CD4-positive, alpha-beta memory T cell (primary cell): ENCODE data around the gene CARNS1. TPM values are rescaled to one million over a fixed set of nuclear protein-coding genes. Genes with fewer than 3 reads are reported as not detected.

Source experiments
- CTCF ChIA-PET: fragments of 350-600 bp; sonication (Branson Sonifier 250); formaldehyde crosslinking; loops from one replicate; lab custom pipeline; 2021; ENCODE audit warnings: inconsistent platforms; ENCODE audit not compliant: partially characterized antibody; lab: Charles Lee
- POLR2A ChIA-PET: fragments of 350-600 bp; sonication (Branson Sonifier 250); formaldehyde crosslinking; loops from one replicate; lab custom pipeline; 2021; ENCODE audit not compliant: partially characterized antibody; lab: Charles Lee
- DNase-seq, 5 donors: peaks; one replicate each; pipeline versions ENCODE4 v3.0.0 to v3.0.0-alpha.2; 2020 to 2022; ENCODE audit warnings: mixed read lengths in 1 of 5
- H3K27ac ChIP-seq: one replicate; pipeline ENCODE4 v1.7.0; 2013; ENCODE audit warnings: low read depth, low read length
- H3K27me3 ChIP-seq: 2 replicates; pipeline ENCODE4 v1.7.0; 2013; ENCODE audit warnings: mild to moderate bottlenecking, low read length, moderate library complexity; ENCODE audit not compliant: insufficient read depth
- H3K36me3 ChIP-seq: 2 replicates; pipeline ENCODE4 v1.7.0; 2013; ENCODE audit warnings: mild to moderate bottlenecking, low read length, moderate library complexity; ENCODE audit not compliant: insufficient read depth
- H3K4me1 ChIP-seq: 2 replicates; pipeline ENCODE4 v1.7.0; 2013; ENCODE audit warnings: mild to moderate bottlenecking, low read length, moderate library complexity; ENCODE audit not compliant: insufficient read depth
- H3K4me3 ChIP-seq, 2 donors: one replicate each; pipeline ENCODE4 v1.7.0; 2013; ENCODE audit warnings: low read length in 2 of 2, mild to moderate bottlenecking in 1 of 2
- H3K9me3 ChIP-seq, 2 donors: one replicate each; pipeline ENCODE4 v1.7.0; 2013; ENCODE audit warnings: low read length in 2 of 2, control low read depth in 1 of 2; ENCODE audit not compliant: control insufficient read depth in 1 of 2
- H3K27ac Mint-ChIP-seq, 7 donors: one replicate each; pipeline ENCODE4 v1.8.0; 2020 to 2021; ENCODE audit warnings: mixed read lengths in 7 of 7, mild to moderate bottlenecking in 6 of 7, inconsistent platforms in 3 of 7, moderate library complexity in 3 of 7
- H3K27me3 Mint-ChIP-seq, 2 donors: one replicate each; pipeline ENCODE4 v1.8.0; 2020 to 2021; ENCODE audit warnings: mixed read lengths in 2 of 2
- H3K36me3 Mint-ChIP-seq, 2 donors: one replicate each; pipeline ENCODE4 v1.8.0; 2020 to 2021; ENCODE audit warnings: mixed read lengths in 2 of 2, inconsistent platforms in 1 of 2, mild to moderate bottlenecking in 1 of 2
- H3K4me1 Mint-ChIP-seq, 4 donors: one replicate each; pipeline ENCODE4 v1.8.0; 2020 to 2021; ENCODE audit warnings: mixed read lengths in 4 of 4, mild to moderate bottlenecking in 1 of 4
- H3K4me3 Mint-ChIP-seq, 8 donors: one replicate each; pipeline ENCODE4 v1.8.0; 2020 to 2021; ENCODE audit warnings: mixed read lengths in 8 of 8, mild to moderate bottlenecking in 7 of 8, moderate library complexity in 6 of 8, inconsistent platforms in 3 of 8
- H3K9me3 Mint-ChIP-seq, 8 donors: one replicate each; pipeline ENCODE4 v1.8.0; 2020 to 2021; ENCODE audit warnings: mixed read lengths in 8 of 8, mild to moderate bottlenecking in 5 of 8, inconsistent platforms in 3 of 8, moderate library complexity in 1 of 8
- intact Hi-C: fragments of 100-400 bp; cut with micrococcal nuclease; formaldehyde crosslinking; loops from one replicate; pipeline ENCODE4 v1.15.1; 2023
- polyA plus RNA-seq, 2 donors: library from polyadenylated mRNA; unstranded; fragments of 300-500 nt; fragmentation: Illumina TruSeq; gene quantifications; one replicate each; pipeline ENCODE4 v1.2.3, GENCODE V29; 2021
- total RNA-seq, 2 experiments: library from RNA; stranded (reverse); gene quantifications; one replicate each; pipeline ENCODE4 v1.2.3, GENCODE V29; 2021

CARNS1 gene
- total and polyA plus RNA-seq, 4 experiments from 2014 or later = 0.45 to 3.3 (median 1.6) TPM

DNA sequence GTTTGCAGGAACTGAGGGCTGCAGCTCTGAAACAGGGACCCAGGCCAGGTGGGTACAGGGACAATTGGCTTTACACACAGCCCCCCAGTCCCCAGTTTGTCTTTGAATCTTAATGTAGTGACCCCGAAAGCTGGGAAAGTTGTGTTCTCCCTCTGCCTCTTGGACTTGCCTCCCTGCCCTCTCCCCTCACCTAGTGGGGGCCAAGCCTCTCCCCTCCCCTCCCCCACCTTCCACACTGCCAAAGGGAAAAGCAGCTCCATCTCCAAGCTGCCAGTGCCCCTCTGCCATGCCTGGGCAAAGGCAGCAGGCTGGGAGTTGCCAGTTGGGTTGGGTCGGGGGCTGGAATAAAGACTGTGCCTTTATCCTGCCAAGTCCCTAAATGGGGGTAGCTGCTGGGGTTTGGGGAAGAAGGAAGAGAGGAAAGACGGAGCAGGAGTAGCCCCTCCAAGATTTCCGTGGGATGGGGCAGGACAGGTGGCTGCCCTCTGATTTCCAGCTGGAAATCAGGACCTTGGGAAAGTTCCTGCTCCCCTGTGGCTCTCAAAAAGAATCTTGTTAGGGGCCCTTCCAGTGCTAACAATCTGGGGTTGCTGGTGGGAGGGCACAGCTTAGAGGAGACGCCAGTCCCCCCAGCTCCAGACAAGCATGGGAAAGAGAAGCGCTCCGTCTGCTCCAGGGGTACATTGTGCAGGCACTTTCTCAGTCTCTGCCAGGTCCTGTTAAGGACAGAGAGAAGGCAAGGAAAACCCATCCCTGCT is 39.2 kb upstream of the CARNS1 start:
- no peaks in the 10 kb centered on the region for H3K27me3 ChIP-seq
- no peaks in the 10 kb centered on the region for H3K9me3 ChIP-seq
- peak in 1 of 5 donors; percentile 9 for DNase-seq
- H3K36me3 Mint-ChIP-seq = peaks cover 0 to 9% of the 10 kb centered on the region in 2 donors
- peak overlapping the region in 1 of 8 donors; percentile 61 for H3K4me3 Mint-ChIP-seq
- POLR2A ChIA-PET = interaction anchor here (0.8 to 19.7 kb wide), 7 partner anchors 15 to 136 kb away, joined by 3 to 449 read pairs (median 5); partner anchors contain the start of genes POLD4 and RAD9A
- H3K36me3 ChIP-seq = no peaks in the 10 kb centered on the region
- H3K27ac ChIP-seq = no peak overlapping the region
- CTCF ChIA-PET = interaction anchor here (1.1 to 24.8 kb wide), 4 partner anchors 10 to 30 kb away, joined by 4 to 1065 read pairs (median 70); partner anchors contain the start of genes POLD4 and PPP1CA
- H3K9me3 Mint-ChIP-seq = peaks cover 0 to 2% (median 0%) of the 10 kb centered on the region in 8 donors
- peaks cover 20 to 46% (median 24%) of the 10 kb centered on the region in 4 donors for H3K4me1 Mint-ChIP-seq
- H3K4me1 ChIP-seq = peaks cover 32% of the 10 kb centered on the region
- no peak overlapping the region for H3K4me3 ChIP-seq
- intact Hi-C loops = no loop called here
- H3K27ac Mint-ChIP-seq = peak overlapping the region in 6 of 7 donors; percentile 30 to 89 (median 48)
- peaks cover 4% of the 10 kb centered on the region in 2 donors for H3K27me3 Mint-ChIP-seq

DNA sequence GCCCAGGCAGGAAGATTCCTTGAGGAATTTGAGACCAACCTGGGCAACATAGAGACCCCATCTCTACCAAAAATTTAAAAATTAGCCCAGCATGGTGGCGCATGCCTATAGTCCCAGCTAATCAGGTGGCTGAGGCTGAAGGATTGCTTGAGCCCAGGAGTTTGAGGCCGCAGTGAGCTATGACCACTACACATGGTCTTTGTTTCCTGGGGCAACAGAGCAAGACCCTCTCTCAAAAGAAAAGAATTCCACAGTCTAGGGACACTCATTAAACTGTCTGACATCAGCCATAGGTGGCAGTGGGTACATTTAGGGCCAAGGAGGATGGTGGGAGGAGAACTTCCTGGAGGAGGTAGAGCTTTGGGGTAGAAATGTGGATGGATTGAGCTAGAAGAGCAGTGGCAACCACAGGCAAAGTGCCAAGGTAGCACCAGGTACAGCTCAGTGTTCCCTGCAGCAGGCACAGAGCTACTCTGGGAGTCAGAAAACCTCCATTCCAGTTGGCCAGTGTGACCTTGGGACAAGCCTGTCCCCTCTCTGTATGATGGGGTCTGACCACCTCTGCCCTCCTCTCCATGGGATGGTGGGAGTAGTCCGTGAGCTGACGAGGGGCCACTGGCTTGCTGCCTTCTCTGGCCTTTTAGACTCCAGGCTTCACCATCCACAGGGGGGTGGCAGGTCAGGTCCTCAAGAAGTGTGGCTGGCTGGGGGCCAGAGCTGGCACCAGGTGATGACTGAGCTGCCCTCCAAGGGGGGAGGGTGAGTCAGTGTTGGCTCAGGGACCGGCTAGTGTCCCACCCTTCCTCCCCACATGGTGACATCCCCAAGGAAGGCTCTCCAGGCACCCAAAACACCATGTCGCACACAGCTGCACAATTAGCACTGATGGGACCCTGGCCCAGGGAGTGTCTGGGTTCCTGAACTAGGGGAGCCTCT is 38.3 kb upstream of the CARNS1 start:
- H3K27ac ChIP-seq = no peak overlapping the region
- intact Hi-C loops = no loop called here
- POLR2A ChIA-PET = interaction anchor here (0.9 to 19.7 kb wide), 6 partner anchors 15 to 137 kb away, joined by 3 to 449 read pairs (median 4); partner anchors contain the start of gene POLD4
- H3K4me3 ChIP-seq = no peak overlapping the region
- CTCF ChIA-PET = interaction anchor here (0.8 to 24.8 kb wide), 5 partner anchors 9 to 31 kb away, joined by 4 to 1065 read pairs (median 9); partner anchors contain the start of genes POLD4 and PPP1CA
- H3K4me1 ChIP-seq = peaks cover 23% of the 10 kb centered on the region
- Mint-ChIP-seq H3K27ac (peak overlapping the region in 5 of 7 donors; percentile 13 to 84 (median 53)), H3K27me3 (peaks cover 3 to 4% of the 10 kb centered on the region in 2 donors), H3K4me3 (no peak overlapping the region), H3K36me3 (peaks cover 0 to 4% of the 10 kb centered on the region in 2 donors), H3K4me1 (peaks cover 13 to 37% (median 18%) of the 10 kb centered on the region in 4 donors), H3K9me3 (peaks cover 0 to 2% (median 0%) of the 10 kb centered on the region in 8 donors)
- no peaks in the 10 kb centered on the region for H3K27me3 ChIP-seq
- no peaks in the 10 kb centered on the region for H3K9me3 ChIP-seq
- DNase-seq = peak in 1 of 5 donors; percentile 15
- no peaks in the 10 kb centered on the region for H3K36me3 ChIP-seq

DNA sequence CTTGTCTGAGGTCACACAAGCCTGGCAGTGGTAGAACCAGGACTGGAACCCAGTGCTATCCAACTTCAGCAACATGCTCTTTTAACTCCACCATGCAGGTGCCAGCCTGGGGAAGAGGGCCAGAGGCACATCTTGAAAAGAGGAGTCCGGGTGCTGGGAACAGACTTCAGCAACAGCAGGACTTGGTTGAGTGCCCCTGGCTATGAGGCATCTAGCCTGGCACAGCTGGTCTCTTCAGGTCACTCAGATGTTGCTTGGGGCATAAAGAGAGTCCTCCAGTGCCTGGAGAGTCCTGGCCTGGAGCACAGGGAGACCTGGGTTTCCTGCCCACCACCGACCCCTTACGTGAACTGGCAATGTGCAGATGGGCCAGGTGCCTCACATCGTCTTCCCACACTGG is 36.9 kb upstream of the CARNS1 start:
- H3K27ac Mint-ChIP-seq = peak overlapping the region in 1 of 7 donors; percentile 59
- intact Hi-C loops = no loop called here
- POLR2A ChIA-PET = interaction anchor here (0.6 to 19.7 kb wide), 3 partner anchors 14 to 24 kb away, joined by 3 to 449 read pairs (median 4); partner anchors contain the start of genes POLD4 and PPP1CA
- Histone ChIP-seq H3K4me3 (no peak overlapping the region), H3K27ac (no peak overlapping the region), H3K4me1 (peaks cover 27% of the 10 kb centered on the region), H3K36me3 (no peaks in the 10 kb centered on the region), H3K27me3 (no peaks in the 10 kb centered on the region), H3K9me3 (no peaks in the 10 kb centered on the region)
- peaks cover 0 to 2% of the 10 kb centered on the region in 2 donors for H3K36me3 Mint-ChIP-seq
- CTCF ChIA-PET = interaction anchor here (12.8 to 24.8 kb wide), 2 partner anchors 21 to 33 kb away, joined by 132 to 1065 read pairs; partner anchors contain the start of gene POLD4
- peaks cover 0 to under 1% (median 0%) of the 10 kb centered on the region in 8 donors for H3K9me3 Mint-ChIP-seq
- H3K4me1 Mint-ChIP-seq = peaks cover 13 to 39% (median 21%) of the 10 kb centered on the region in 4 donors
- H3K27me3 Mint-ChIP-seq = peaks cover 3 to 4% of the 10 kb centered on the region in 2 donors
- no peak overlapping the region for H3K4me3 Mint-ChIP-seq
- DNase-seq = peak in 1 of 5 donors; percentile 13

DNA sequence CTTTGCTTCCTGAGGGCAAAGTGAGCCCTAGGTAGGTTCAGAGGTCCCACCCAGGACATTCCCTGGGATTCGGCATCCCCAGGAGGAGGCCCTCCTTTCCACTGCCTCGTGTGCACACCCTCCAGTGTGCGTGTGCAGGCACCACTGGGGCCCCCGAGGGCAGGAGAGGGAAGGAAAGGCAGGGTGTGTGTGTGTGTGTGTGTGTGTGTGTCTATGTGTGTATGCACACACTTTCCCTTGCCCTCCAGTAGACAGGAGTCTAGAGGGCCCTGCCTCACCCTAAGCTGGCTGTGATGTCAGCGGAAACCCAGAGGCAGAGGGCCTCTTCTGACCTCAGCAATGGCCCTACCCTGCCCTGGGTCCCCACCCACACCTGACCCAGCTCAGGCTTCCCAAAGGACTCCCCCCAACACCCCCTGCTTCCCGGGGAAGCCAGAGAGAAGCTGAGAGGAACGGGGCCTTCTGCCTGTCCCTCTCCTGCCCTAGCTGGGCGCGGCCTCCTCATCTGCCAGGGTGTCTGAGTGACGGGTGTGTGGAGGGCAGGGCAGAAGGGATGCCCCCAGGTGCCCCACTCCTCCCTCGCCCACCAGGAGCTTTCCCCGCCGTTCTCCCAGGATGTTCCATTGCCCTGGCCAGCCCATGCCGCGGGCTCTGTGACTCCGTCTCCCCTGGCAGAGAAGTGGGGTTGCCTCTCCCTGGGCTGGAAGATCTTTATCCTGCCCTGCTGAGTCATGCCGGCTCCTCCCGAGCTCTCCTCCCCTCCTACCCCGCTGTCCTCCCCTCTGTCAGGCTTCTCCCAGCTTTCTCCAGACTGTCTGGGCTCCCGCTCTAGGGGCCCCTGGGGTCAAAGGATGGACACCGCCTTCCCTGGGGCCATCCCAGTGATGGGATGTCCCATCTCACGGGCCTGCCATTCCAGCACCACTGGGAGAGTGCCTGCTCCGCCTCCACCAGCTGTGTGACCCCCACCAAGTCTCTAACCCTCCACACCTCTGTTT is 36.1 kb upstream of the CARNS1 start:
- peak in 1 of 5 donors; percentile 18 for DNase-seq
- peak overlapping the region in 2 of 7 donors; percentile 3 to 35 for H3K27ac Mint-ChIP-seq
- H3K9me3 Mint-ChIP-seq = no peaks in the 10 kb centered on the region
- Histone ChIP-seq H3K27ac (no peak overlapping the region), H3K27me3 (no peaks in the 10 kb centered on the region), H3K36me3 (no peaks in the 10 kb centered on the region), H3K4me1 (peaks cover 20% of the 10 kb centered on the region), H3K9me3 (no peaks in the 10 kb centered on the region), H3K4me3 (no peak overlapping the region)
- intact Hi-C loops = no loop called here
- H3K4me3 Mint-ChIP-seq = no peak overlapping the region
- H3K36me3 Mint-ChIP-seq = no peaks in the 10 kb centered on the region
- ChIA-PET POLR2A (interaction anchor here (1.1 to 19.7 kb wide), 2 partner anchors 22 to 25 kb away, joined by 4 to 449 read pairs; partner anchors contain the start of genes POLD4 and PPP1CA), CTCF (interaction anchor here (1.5 to 24.8 kb wide), 6 partner anchors 9 to 126 kb away, joined by 4 to 1065 read pairs (median 31); partner anchors contain the start of genes POLD4 and RAD9A)
- no peaks in the 10 kb centered on the region for H3K27me3 Mint-ChIP-seq
- H3K4me1 Mint-ChIP-seq = peaks cover 8 to 31% (median 16%) of the 10 kb centered on the region in 4 donors

DNA sequence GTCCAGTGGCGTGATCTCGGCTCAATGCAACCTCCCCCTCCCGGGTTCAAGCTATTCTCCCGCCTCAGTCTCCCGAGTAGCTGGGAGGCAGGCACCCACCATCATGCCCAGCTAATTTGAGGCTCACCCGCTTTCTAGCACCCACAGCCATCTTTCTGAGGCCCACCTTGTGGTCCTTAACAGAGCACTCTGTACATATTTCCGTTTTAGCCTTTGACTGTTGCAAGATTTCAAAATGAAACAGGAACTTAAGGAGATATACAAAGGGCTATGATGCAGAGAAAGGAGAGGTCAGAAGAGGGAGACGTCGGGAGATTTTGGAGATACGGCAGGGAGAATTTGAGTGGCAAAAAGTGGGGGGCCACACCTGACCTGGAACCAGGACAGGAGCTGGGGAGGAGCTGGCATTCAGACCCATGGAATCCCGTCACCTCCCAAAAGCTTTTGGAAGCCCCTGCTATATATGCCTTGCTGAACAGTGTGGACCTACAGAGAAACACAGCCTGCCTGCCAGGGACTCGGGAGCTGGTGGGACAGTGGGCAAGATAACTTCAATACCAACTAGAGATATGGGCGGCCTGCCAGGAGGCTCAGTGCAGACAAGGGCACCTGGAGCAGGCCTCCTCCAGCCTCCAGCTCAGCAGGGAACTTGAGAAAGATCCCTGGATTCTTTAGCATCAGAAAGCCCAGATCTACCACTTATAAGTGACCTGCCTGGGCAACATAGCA is 34.1 kb upstream of the CARNS1 start:
- CTCF ChIA-PET = interaction anchor here (0.7 to 24.8 kb wide), 24 partner anchors 8 to 300 kb away, joined by 3 to 1065 read pairs (median 5); partner anchors contain the start of genes ANKRD13D, CLCF1, POLD4 and PPP1CA
- Histone ChIP-seq H3K27me3 (no peaks in the 10 kb centered on the region), H3K36me3 (no peaks in the 10 kb centered on the region), H3K4me3 (no peak overlapping the region), H3K27ac (no peak overlapping the region), H3K4me1 (peaks cover 6% of the 10 kb centered on the region), H3K9me3 (no peaks in the 10 kb centered on the region)
- intact Hi-C loops = no loop called here
- H3K4me3 Mint-ChIP-seq = no peak overlapping the region
- H3K9me3 Mint-ChIP-seq = no peaks in the 10 kb centered on the region
- H3K27me3 Mint-ChIP-seq = peaks cover 0 to 1% of the 10 kb centered on the region in 2 donors
- POLR2A ChIA-PET = interaction anchor here (0.7 to 19.7 kb wide), 14 partner anchors 8 to 142 kb away, joined by 3 to 449 read pairs (median 5); partner anchors contain the start of genes CLCF1, POLD4, PPP1CA and RPS6KB2
- peaks cover 4 to 14% (median 9%) of the 10 kb centered on the region in 4 donors for H3K4me1 Mint-ChIP-seq
- H3K36me3 Mint-ChIP-seq = no peaks in the 10 kb centered on the region
- DNase-seq = peak in 1 of 5 donors; percentile 6
- H3K27ac Mint-ChIP-seq = peak overlapping the region in 3 of 7 donors; percentile 0 to 69 (median 12)
